DND-41 (cell line): ENCODE data around the gene CD37.
"Not testable (repeated sequence)": the region's sequence is repeated elsewhere in the genome, so short reads cannot be mapped to it uniquely, and the experiment has no call there.

Source experiments
- ATAC-seq: fragments of 200-7000 bp; cut with Tn5 transposase; 3 replicates; pipeline ENCODE4 v1.9.1; 2021; ENCODE audit warnings: low read depth; ENCODE audit not compliant: insufficient read depth
- DNase-seq: peaks from one replicate; pipeline ENCODE4 v3.0.0-alpha.2; 2020
- H2AFZ ChIP-seq: 2 replicates; pipeline ENCODE4 v1.6.0; 2012; ENCODE audit warnings: low read depth, low read length
- H3K27ac ChIP-seq: 2 replicates; pipeline ENCODE4 v1.5.1; 2012; ENCODE audit warnings: low read length, inconsistent platforms
- H3K27me3 ChIP-seq: fragments of 200-600 bp; sonication (generic); 2 replicates; pipeline ENCODE4 v1.6.0; 2012; ENCODE audit warnings: low read length, mild to moderate bottlenecking, inconsistent platforms; ENCODE audit not compliant: insufficient read depth, poor library complexity
- H3K36me3 ChIP-seq: 2 replicates; pipeline ENCODE4 v1.5.1; 2012; ENCODE audit warnings: low read length, inconsistent platforms; ENCODE audit not compliant: insufficient read depth
- H3K4me1 ChIP-seq: 2 replicates; pipeline ENCODE4 v1.5.1; 2012; ENCODE audit warnings: mild to moderate bottlenecking, low read length; ENCODE audit not compliant: insufficient read depth
- H3K4me2 ChIP-seq: 2 replicates; pipeline ENCODE4 v1.6.0; 2012; ENCODE audit warnings: mild to moderate bottlenecking, moderate library complexity, low read length, inconsistent platforms; ENCODE audit not compliant: insufficient read depth
- H3K4me3 ChIP-seq, 2 experiments: fragments of 200-600 bp in 1 of 2; shearing (Covaris generic) in 1 of 2; 2 replicates each; pipeline ENCODE4 v1.5.1; 2012 to 2016; ENCODE audit warnings: inconsistent platforms in 2 of 2, low read length in 2 of 2, mild to moderate bottlenecking in 2 of 2, low read depth in 1 of 2, moderate library complexity in 1 of 2
- H3K79me2 ChIP-seq: 2 replicates; pipeline ENCODE4 v1.6.0; 2012; ENCODE audit warnings: low read length, inconsistent platforms; ENCODE audit not compliant: insufficient read depth
- H3K9ac ChIP-seq: 2 replicates; pipeline ENCODE4 v1.6.0; 2012; ENCODE audit warnings: low read depth, mild to moderate bottlenecking, inconsistent platforms, low read length, moderate library complexity
- H3K9me3 ChIP-seq: 2 replicates; pipeline ENCODE4 v1.5.1; 2012; ENCODE audit warnings: low read length, moderate library complexity, mild to moderate bottlenecking, inconsistent platforms; ENCODE audit not compliant: insufficient read depth, severe bottlenecking
- H4K20me1 ChIP-seq: 2 replicates; pipeline ENCODE4 v1.6.0; 2012; ENCODE audit warnings: low read length; ENCODE audit not compliant: insufficient read depth
- EZH2 ChIP-seq: IDR thresholded peaks from 3 replicates; pipeline ENCODE4 v1.6.1; 2012; ENCODE audit warnings: borderline replicate concordance, low read depth, mild to moderate bottlenecking, moderate library complexity, low read length, inconsistent platforms; ENCODE audit not compliant: severe bottlenecking
- TF ChIP-seq, protein P1 (sequence below): IDR thresholded peaks from 2 replicates; pipeline ENCODE4 v1.5.1; 2012; ENCODE audit warnings: borderline replicate concordance, low read length, moderate library complexity, mild to moderate bottlenecking; ENCODE audit not compliant: poor library complexity, severe bottlenecking; ENCODE audit errors: extremely low read depth

The CD37 gene

DNA sequence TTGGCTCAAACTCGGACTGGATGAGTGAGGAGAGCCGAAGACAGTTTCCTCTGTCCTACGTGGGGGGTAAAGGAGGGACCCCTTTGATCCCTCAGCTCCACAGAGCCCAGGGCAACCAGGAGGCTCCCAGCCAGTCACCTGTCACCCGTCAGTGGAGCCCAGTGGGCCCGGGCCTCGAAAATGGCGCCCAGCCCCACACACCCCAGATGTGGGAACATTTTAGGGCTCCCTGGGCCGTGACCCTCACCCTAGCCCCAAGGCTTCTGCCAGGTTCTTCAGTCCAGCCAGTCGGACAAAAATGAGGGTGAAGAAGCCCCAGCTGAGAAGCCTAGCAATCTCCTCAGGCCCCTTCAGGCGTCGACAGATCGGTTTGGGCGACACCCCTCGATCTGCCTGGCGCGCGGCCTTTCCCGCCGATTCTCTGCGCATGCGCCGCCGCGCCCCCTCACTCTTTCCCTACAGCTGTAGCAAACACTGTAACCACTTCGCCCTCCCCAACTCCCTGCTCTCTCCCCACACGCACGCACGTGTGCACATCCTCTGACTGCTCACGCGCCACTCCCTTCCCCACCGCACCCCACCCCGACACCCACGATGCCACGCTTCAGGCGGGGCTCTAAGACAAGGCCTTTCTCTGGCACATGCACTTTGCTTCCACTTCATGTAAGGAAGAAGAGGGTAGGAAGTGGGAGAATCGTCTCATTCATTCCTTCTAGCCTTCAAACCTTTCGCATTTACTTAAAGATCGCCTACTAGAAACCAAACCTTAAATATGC lies 10.2 kb upstream of the CD37 start, which contains the start of gene SLC6A16:
TSS of gene SLC6A16 (minus strand) at position 391 of the 776 bp plus-strand sequence. CDS start 13,844 bp downstream, outside the sequence.
- H3K36me3 ChIP-seq, result no peaks in the 10 kb centered on the region
- no peaks in the 10 kb centered on the region for H3K27me3 ChIP-seq
- H3K9ac ChIP-seq, result no peak within 1 kb of the TSS
- no peaks in the 10 kb centered on the region for H3K4me1 ChIP-seq
- no peak within 1 kb of the TSS for H3K4me2 ChIP-seq
- no peaks in the 10 kb centered on the region for H4K20me1 ChIP-seq
- DNase-seq (no peak), ATAC-seq (no peak)
- no peaks in the 10 kb centered on the region for H3K9me3 ChIP-seq
- H3K27ac ChIP-seq, result no peak within 1 kb of the TSS
- no peaks in the 10 kb centered on the region for H3K79me2 ChIP-seq
- TF ChIP-seq, protein P1, sequence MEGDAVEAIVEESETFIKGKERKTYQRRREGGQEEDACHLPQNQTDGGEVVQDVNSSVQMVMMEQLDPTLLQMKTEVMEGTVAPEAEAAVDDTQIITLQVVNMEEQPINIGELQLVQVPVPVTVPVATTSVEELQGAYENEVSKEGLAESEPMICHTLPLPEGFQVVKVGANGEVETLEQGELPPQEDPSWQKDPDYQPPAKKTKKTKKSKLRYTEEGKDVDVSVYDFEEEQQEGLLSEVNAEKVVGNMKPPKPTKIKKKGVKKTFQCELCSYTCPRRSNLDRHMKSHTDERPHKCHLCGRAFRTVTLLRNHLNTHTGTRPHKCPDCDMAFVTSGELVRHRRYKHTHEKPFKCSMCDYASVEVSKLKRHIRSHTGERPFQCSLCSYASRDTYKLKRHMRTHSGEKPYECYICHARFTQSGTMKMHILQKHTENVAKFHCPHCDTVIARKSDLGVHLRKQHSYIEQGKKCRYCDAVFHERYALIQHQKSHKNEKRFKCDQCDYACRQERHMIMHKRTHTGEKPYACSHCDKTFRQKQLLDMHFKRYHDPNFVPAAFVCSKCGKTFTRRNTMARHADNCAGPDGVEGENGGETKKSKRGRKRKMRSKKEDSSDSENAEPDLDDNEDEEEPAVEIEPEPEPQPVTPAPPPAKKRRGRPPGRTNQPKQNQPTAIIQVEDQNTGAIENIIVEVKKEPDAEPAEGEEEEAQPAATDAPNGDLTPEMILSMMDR, result no peak
- no peak for TF ChIP-seq EZH2
- H2AFZ ChIP-seq, result no peak within 1 kb of the TSS
- H3K4me3 ChIP-seq, result no peak within 1 kb of the TSS

DNA sequence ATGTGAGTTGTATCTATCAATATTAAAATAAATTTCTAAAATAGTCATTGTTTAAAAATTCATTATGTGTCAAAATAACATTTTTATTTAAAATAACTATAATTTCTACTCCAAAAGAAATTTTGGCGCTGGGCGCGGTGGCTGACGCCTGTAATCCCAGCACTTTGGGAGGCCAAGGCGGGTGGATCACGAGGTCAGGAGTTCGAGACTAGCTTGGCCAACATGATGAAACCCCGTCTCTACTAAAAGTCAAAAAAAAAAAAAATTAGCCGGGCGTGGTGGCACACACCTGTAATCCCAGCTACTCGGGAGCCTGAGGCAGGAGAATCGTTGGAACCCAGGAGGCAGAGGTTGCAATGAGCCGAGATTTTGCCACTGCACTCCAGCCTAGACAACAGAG lies 9.4 kb upstream of the CD37 start:
- ATAC-seq, H3K9me3 ChIP-seq, H4K20me1 ChIP-seq, H3K36me3 ChIP-seq, H3K79me2 ChIP-seq, H3K9ac ChIP-seq, H3K27ac ChIP-seq, H3K4me1 ChIP-seq, H3K4me3 ChIP-seq, H2AFZ ChIP-seq, DNase-seq, H3K27me3 ChIP-seq, H3K4me2 ChIP-seq: not testable (repeated sequence)

DNA sequence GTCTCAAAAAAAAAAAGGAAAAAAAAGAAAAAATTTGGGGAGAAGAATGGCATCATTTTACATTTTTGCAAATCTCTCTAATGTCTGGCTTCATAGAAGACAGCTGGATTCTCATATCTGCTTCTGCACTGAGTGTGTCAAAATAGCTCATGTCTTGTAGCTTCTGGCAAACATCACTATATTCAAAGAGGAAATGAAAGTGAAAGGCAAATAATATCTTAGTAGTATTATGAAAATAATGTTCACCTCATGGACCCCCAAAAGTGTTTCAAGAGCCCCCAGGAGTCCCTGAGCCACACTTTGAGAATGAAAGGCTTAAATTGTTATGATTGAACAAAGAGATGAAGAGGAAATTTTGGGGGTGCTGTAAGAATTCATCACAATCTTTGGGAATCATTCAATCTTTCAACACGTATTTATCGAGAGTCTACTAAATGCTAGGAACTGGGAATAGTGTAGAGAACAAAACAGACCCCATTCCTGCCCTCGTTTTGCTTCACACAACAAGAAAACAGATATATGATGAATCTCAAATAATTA lies 9.0 kb upstream of the CD37 start:
- no peaks in the 10 kb centered on the region for H3K4me1 ChIP-seq
- H3K9me3 ChIP-seq, result no peaks in the 10 kb centered on the region
- no peak overlapping the region for H3K27ac ChIP-seq
- no peak overlapping the region for H3K4me2 ChIP-seq
- H2AFZ ChIP-seq, result no peak overlapping the region
- no peaks in the 10 kb centered on the region for H3K27me3 ChIP-seq
- ATAC-seq (no peak), DNase-seq (no peak)
- no peak overlapping the region for H3K9ac ChIP-seq
- TF ChIP-seq, protein P1, result no peak
- no peak for TF ChIP-seq EZH2
- no peaks in the 10 kb centered on the region for H4K20me1 ChIP-seq
- H3K4me3 ChIP-seq, result no peak overlapping the region
- no peaks in the 10 kb centered on the region for H3K36me3 ChIP-seq
- no peaks in the 10 kb centered on the region for H3K79me2 ChIP-seq

DNA sequence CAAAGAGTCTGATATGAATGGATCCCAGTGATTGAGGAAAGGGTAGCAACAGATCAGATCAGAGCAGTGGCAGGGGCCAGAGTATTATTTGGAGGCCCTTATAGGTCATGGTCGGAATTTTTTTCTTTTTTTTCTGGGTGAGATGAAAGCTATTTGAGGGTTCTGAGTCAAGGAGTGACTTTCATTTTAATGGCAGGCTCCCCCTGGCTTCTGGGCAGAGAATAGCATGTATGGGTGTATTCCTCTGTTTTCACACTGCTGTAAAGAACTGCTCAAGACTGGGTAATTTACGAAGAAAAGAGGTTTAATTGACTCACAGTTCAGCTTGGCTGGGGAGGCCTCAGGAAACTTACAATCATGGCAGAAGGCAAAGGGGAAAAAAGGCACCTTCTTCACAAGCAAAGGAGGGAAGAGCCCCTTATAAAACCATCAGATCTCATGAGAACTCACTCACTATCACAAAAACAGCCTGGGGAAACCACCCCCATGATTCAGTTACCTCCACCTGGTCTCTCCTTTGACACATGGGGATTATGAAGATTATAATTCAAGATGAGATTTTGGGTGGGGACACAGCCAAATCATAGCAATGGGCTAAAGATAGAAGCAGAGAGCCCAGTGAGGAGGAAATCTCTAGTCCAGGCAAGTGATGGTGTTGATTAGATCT lies 7.2 kb upstream of the CD37 start:
- H3K9ac ChIP-seq, result no peak overlapping the region
- no peak overlapping the region for H3K4me2 ChIP-seq
- H3K27me3 ChIP-seq, result no peaks in the 10 kb centered on the region
- H2AFZ ChIP-seq, result no peak overlapping the region
- no peak overlapping the region for H3K27ac ChIP-seq
- no peaks in the 10 kb centered on the region for H4K20me1 ChIP-seq
- ATAC-seq (peak; percentile 55; the same call in 2 of the 3 replicates), DNase-seq (peak; percentile 38)
- TF ChIP-seq EZH2, result no peak
- TF ChIP-seq, protein P1, result peak; percentile 72
- H3K4me3 ChIP-seq, result no peak overlapping the region
- no peaks in the 10 kb centered on the region for H3K36me3 ChIP-seq
- H3K9me3 ChIP-seq, result no peaks in the 10 kb centered on the region
- peaks cover 1% of the 10 kb centered on the region; the same call in 1 of the 2 replicates for H3K4me1 ChIP-seq
- no peaks in the 10 kb centered on the region for H3K79me2 ChIP-seq
